Endothelial cell of umbilical vein (primary cell): ENCODE measurements around the gene SCP2.

Experiments used
- EZH2 ChIP-seq: IDR thresholded peaks from 2 replicates; pipeline ENCODE4 v1.6.1; 2012; ENCODE audit warnings: borderline replicate concordance, low read depth, mild to moderate bottlenecking, moderate library complexity, low read length, inconsistent platforms; ENCODE audit not compliant: severe bottlenecking
- MAX ChIP-seq: IDR thresholded peaks from 2 replicates; pipeline ENCODE4 v1.6.1; 2011; ENCODE audit not compliant: insufficient read depth, insufficient read length
- POLR2A ChIP-seq: IDR thresholded peaks from 2 replicates; pipeline ENCODE4 v1.6.1; 2012; ENCODE audit warnings: low read depth, mild to moderate bottlenecking, control low read depth, low read length
- POLR2AphosphoS5 ChIP-seq: IDR thresholded peaks from 2 replicates; pipeline ENCODE4 v1.6.1; 2012; ENCODE audit warnings: low read depth, mild to moderate bottlenecking, control low read depth, low read length, moderate library complexity; ENCODE audit not compliant: insufficient read depth
- TF ChIP-seq, protein P1 (sequence below), 2 donors: IDR thresholded peaks; 1 replicate in 1 of 2; 2 replicates in 1 of 2; pipeline ENCODE4 v1.5.1; 2011; ENCODE audit warnings: low read length in 2 of 2, mild to moderate bottlenecking in 2 of 2, moderate library complexity in 2 of 2, control low read depth in 1 of 2, inconsistent platforms in 1 of 2, low read depth in 1 of 2; ENCODE audit not compliant: insufficient read depth in 1 of 2; ENCODE audit errors: extremely low read depth in 1 of 2

DNA sequence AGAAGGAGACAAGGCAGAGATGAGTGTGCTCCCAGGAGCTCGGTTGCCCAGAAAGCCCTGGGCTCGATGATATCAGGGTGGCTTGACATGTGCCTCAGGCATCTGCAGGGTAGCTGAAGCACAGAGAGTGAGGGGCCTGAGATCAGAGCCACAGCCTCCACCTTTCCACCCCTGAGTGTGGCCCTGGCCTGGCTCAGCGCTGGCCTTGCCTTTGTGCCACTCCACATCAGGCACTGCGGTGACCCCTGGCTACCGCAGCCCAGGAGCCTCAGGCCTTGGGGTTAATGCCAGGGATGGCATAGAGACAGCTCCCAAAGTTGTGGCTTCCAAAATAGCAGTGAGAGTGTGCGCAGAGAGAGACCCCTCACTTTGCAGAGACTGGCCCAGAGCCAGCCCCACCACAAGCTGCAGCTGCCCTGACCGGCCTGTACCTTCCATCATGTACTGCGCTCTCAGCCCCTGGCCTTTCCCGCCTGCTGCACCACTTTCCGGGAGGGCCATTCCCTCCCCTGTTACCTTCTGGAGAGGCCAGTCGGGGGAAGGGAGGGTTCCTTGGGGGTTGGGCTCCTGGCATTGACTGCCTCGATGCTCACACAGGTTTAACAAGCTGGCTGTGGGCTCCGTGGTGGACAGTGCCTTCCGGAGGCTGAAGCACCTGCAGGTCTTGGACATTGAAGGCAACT is 154.4 kb downstream of the SCP2 start:
- TF ChIP-seq EZH2, result no peak
- TF ChIP-seq MAX, result no peak
- TF ChIP-seq, protein P1, sequence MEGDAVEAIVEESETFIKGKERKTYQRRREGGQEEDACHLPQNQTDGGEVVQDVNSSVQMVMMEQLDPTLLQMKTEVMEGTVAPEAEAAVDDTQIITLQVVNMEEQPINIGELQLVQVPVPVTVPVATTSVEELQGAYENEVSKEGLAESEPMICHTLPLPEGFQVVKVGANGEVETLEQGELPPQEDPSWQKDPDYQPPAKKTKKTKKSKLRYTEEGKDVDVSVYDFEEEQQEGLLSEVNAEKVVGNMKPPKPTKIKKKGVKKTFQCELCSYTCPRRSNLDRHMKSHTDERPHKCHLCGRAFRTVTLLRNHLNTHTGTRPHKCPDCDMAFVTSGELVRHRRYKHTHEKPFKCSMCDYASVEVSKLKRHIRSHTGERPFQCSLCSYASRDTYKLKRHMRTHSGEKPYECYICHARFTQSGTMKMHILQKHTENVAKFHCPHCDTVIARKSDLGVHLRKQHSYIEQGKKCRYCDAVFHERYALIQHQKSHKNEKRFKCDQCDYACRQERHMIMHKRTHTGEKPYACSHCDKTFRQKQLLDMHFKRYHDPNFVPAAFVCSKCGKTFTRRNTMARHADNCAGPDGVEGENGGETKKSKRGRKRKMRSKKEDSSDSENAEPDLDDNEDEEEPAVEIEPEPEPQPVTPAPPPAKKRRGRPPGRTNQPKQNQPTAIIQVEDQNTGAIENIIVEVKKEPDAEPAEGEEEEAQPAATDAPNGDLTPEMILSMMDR (IDR thresholded peaks at IDR 0.05; ENCODE audit: extremely low read depth in 1 of 2, insufficient read depth in 1 of 2, low read depth in 1 of 2, low read length in 2 of 2), result no peak
- no peak for TF ChIP-seq POLR2A
- no peak for TF ChIP-seq POLR2AphosphoS5
